HepG2 (cell line): ENCODE measurements around the gene JUND. TPM values are rescaled to one million over a fixed set of nuclear protein-coding genes. Genes with fewer than 3 reads are reported as not detected.

Experiments used
- ARNTL ChIP-seq: sonication (generic); formaldehyde crosslinking; IDR thresholded peaks from 2 replicates; pipeline ENCODE4 v1.4.0; 2020; ENCODE audit warnings: mild to moderate bottlenecking, missing genetic modification reagents
- CEBPG ChIP-seq: IDR thresholded peaks from 2 replicates; pipeline ENCODE4 v1.6.1; 2016
- EP300 ChIP-seq, 3 experiments: sonication (generic) in 1 of 3; formaldehyde crosslinking in 1 of 3; IDR thresholded peaks; 2 replicates each; pipeline versions ENCODE4 v1.5.1 to v1.6.1; 2011 to 2020; ENCODE audit warnings: low read depth in 2 of 3, low read length in 2 of 3, borderline replicate concordance in 1 of 3, improper control_type of control experiment in 1 of 3, mild to moderate bottlenecking in 1 of 3, missing genetic modification reagents in 1 of 3, moderate library complexity in 1 of 3
- FOSL1 ChIP-seq: sonication (generic); formaldehyde crosslinking; IDR thresholded peaks from 2 replicates; pipeline ENCODE4 v1.9.0; 2021; ENCODE audit warnings: missing genetic modification reagents, borderline replicate concordance
- HCFC1 ChIP-seq: fragments of 150-350 bp; IDR thresholded peaks from 2 replicates; pipeline ENCODE4 v1.6.1; 2014; ENCODE audit warnings: low read depth, low read length
- KLF11 ChIP-seq: IDR thresholded peaks from 2 replicates; pipeline ENCODE4 v1.6.1; 2016; ENCODE audit warnings: missing compliant biosample characterization
- MEF2D ChIP-seq: sonication (generic); formaldehyde crosslinking; IDR thresholded peaks from 2 replicates; pipeline ENCODE4 v1.5.1; 2020; ENCODE audit warnings: mild to moderate bottlenecking, missing genetic modification reagents
- NPAS2 ChIP-seq: sonication (generic); formaldehyde crosslinking; IDR thresholded peaks from 2 replicates; pipeline ENCODE4 v1.8.0; 2022; ENCODE audit warnings: mild to moderate bottlenecking, missing genetic modification reagents, borderline replicate concordance
- PHF21A ChIP-seq: sonication (generic); formaldehyde crosslinking; IDR thresholded peaks from 2 replicates; pipeline ENCODE4 v1.5.0; 2020; ENCODE audit warnings: mild to moderate bottlenecking, missing genetic modification reagents
- STAT5B ChIP-seq: sonication (generic); formaldehyde crosslinking; IDR thresholded peaks from 2 replicates; pipeline ENCODE4 v1.4.0; 2020; ENCODE audit warnings: missing genetic modification reagents
- TOE1 ChIP-seq: sonication (generic); formaldehyde crosslinking; IDR thresholded peaks from 2 replicates; pipeline ENCODE4 v1.4.0; 2020; ENCODE audit warnings: mild to moderate bottlenecking, missing genetic modification reagents
- ZNF530 ChIP-seq: sonication (generic); formaldehyde crosslinking; IDR thresholded peaks from 2 replicates; pipeline ENCODE4 v1.5.0; 2020; ENCODE audit warnings: low read depth, mild to moderate bottlenecking, missing genetic modification reagents
- ZNF746 ChIP-seq: sonication (generic); formaldehyde crosslinking; IDR thresholded peaks from 2 replicates; pipeline ENCODE4 v1.8.0; 2022; ENCODE audit warnings: mild to moderate bottlenecking, missing genetic modification reagents
- polyA plus RNA-seq, 8 experiments: library from polyadenylated mRNA; depleted of rRNA in 3 of 8; stranded (reverse) in 7 of 8; unstranded in 1 of 8; fragments of >200 nt; fragmentation: Illumina TruSeq in 4 of 8; extraction: Trizol in 4 of 8; gene quantifications; 2 replicates each; pipeline versions ENCODE4 v1.2.1 to v1.2.3, GENCODE V29; 2011 to 2016; ENCODE audit warnings: low read depth in 4 of 8, missing spikeins in 1 of 8, mixed read lengths in 1 of 8; ENCODE audit not compliant: insufficient read depth in 1 of 8
- total RNA-seq, 5 experiments: library from RNA; depleted of rRNA; stranded (reverse); fragments of >200 nt; fragmentation: Illumina TruSeq; extraction: Trizol; gene quantifications; 2 replicates each; pipeline ENCODE4 v1.2.3, GENCODE V29; 2016; ENCODE audit warnings: low read depth in 1 of 5
- TF ChIP-seq, protein P1 (sequence below): sonication (generic); formaldehyde crosslinking; IDR thresholded peaks from 2 replicates; pipeline ENCODE4 v1.8.0; 2022; ENCODE audit warnings: low read depth, missing genetic modification reagents
- TF ChIP-seq, protein P2 (sequence below): sonication (generic); formaldehyde crosslinking; conservative IDR thresholded peaks from 2 replicates; pipeline ENCODE4 v1.4.0; 2020; ENCODE audit warnings: missing genetic modification reagents
- TF ChIP-seq, protein P3 (sequence below): sonication (generic); formaldehyde crosslinking; IDR thresholded peaks from 2 replicates; pipeline ENCODE4 v1.5.0; 2020; ENCODE audit warnings: mild to moderate bottlenecking, missing genetic modification reagents
- TF ChIP-seq, protein P4 (sequence below): sonication (generic); formaldehyde crosslinking; IDR thresholded peaks from 2 replicates; pipeline ENCODE4 v1.4.0; 2020; ENCODE audit warnings: missing genetic modification reagents
- TF ChIP-seq, protein P5 (sequence below): sonication (generic); formaldehyde crosslinking; IDR thresholded peaks from 2 replicates; pipeline ENCODE4 v1.4.0; 2020; ENCODE audit warnings: missing genetic modification reagents
- TF ChIP-seq, protein P6 (sequence below): sonication (generic); formaldehyde crosslinking; IDR thresholded peaks from 2 replicates; pipeline ENCODE4 v1.8.0; 2022; ENCODE audit warnings: mild to moderate bottlenecking, missing genetic modification reagents

JUND gene
- total and polyA plus RNA-seq, 2 of the 13 experiments (the other 11 are each of a cell fraction or from before 2014, with no cell fraction given): 41.2 to 59.8 TPM

DNA sequence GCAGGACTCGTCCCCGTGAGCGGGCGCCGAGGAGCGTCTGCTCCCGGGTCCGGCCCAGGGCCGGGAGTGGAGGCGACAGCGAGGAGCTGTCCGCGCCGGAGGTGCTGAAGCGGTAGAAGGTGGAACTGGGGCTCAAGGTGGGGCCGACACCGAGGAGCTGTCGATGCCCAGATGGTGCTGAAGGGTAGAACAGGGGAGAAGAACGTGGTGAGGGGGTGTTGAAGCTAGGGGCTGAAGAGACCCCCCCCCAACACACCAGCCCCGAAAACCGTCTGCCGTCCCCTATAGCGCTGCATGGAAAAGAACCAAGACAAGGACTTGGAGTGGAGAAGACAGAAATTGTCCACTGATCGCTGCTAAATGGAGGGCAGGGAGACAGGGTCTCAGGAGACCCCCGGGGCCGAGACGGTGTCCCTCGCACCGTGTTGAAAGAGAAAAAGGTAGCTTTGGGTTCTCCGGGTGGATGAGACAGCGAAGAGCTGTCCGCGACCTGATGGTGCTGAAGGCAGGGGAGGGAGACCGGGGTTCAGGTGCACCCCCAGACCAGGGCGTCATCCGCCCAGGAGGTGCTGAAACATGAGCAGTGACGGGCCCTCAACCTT is 48.1 kb downstream of the JUND start (continued):
- peak; percentile 95 for TF ChIP-seq STAT5B (CRISPR knock-in tag)
- TF ChIP-seq, protein P1, sequence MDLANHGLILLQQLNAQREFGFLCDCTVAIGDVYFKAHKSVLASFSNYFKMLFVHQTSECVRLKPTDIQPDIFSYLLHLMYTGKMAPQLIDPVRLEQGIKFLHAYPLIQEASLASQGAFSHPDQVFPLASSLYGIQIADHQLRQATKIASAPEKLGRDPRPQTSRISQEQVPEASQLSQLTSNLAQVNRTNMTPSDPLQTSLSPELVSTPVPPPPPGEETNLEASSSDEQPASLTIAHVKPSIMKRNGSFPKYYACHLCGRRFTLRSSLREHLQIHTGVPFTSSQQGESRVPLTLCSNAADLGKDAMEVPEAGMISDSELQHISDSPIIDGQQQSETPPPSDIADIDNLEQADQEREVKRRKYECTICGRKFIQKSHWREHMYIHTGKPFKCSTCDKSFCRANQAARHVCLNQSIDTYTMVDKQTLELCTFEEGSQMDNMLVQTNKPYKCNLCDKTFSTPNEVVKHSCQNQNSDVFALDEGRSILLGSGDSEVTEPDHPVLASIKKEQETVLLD: peak; percentile 71
- TF ChIP-seq, protein P2, sequence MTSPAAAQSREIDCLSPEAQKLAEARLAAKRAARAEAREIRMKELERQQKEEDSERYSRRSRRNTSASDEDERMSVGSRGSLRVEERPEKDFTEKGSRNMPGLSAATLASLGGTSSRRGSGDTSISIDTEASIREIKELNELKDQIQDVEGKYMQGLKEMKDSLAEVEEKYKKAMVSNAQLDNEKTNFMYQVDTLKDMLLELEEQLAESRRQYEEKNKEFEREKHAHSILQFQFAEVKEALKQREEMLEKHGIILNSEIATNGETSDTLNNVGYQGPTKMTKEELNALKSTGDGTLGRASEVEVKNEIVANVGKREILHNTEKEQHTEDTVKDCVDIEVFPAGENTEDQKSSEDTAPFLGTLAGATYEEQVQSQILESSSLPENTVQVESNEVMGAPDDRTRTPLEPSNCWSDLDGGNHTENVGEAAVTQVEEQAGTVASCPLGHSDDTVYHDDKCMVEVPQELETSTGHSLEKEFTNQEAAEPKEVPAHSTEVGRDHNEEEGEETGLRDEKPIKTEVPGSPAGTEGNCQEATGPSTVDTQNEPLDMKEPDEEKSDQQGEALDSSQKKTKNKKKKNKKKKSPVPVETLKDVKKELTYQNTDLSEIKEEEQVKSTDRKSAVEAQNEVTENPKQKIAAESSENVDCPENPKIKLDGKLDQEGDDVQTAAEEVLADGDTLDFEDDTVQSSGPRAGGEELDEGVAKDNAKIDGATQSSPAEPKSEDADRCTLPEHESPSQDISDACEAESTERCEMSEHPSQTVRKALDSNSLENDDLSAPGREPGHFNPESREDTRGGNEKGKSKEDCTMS (CRISPR knock-in tag): peak; percentile 89; the same call in 1 of the 2 replicates
- TF ChIP-seq NPAS2 (CRISPR knock-in tag): no peak
- 0 out of 2 replicates have a peak, but pooled peaks have one; percentile 57 for TF ChIP-seq ARNTL (CRISPR knock-in tag)
- TF ChIP-seq, protein P3, sequence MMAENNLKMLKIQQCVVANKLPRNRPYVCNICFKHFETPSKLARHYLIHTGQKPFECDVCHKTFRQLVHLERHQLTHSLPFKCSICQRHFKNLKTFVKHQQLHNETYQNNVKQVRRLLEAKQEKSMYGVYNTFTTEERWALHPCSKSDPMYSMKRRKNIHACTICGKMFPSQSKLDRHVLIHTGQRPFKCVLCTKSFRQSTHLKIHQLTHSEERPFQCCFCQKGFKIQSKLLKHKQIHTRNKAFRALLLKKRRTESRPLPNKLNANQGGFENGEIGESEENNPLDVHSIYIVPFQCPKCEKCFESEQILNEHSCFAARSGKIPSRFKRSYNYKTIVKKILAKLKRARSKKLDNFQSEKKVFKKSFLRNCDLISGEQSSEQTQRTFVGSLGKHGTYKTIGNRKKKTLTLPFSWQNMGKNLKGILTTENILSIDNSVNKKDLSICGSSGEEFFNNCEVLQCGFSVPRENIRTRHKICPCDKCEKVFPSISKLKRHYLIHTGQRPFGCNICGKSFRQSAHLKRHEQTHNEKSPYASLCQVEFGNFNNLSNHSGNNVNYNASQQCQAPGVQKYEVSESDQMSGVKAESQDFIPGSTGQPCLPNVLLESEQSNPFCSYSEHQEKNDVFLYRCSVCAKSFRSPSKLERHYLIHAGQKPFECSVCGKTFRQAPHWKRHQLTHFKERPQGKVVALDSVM (CRISPR knock-in tag): peak; percentile 45; the same call in 1 of the 2 replicates
- TF ChIP-seq FOSL1 (CRISPR knock-in tag): no peak
- TF ChIP-seq TOE1 (CRISPR knock-in tag): no peak
- TF ChIP-seq ZNF530 (CRISPR knock-in tag): peak; percentile 94
- no peak for TF ChIP-seq PHF21A (CRISPR knock-in tag)
- peak; percentile 90 for TF ChIP-seq MEF2D (CRISPR knock-in tag)
- TF ChIP-seq, protein P4, sequence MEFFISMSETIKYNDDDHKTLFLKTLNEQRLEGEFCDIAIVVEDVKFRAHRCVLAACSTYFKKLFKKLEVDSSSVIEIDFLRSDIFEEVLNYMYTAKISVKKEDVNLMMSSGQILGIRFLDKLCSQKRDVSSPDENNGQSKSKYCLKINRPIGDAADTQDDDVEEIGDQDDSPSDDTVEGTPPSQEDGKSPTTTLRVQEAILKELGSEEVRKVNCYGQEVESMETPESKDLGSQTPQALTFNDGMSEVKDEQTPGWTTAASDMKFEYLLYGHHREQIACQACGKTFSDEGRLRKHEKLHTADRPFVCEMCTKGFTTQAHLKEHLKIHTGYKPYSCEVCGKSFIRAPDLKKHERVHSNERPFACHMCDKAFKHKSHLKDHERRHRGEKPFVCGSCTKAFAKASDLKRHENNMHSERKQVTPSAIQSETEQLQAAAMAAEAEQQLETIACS (CRISPR knock-in tag): no peak
- peak; percentile 98 for TF ChIP-seq KLF11 (CRISPR knock-in tag)
- TF ChIP-seq, protein P5, sequence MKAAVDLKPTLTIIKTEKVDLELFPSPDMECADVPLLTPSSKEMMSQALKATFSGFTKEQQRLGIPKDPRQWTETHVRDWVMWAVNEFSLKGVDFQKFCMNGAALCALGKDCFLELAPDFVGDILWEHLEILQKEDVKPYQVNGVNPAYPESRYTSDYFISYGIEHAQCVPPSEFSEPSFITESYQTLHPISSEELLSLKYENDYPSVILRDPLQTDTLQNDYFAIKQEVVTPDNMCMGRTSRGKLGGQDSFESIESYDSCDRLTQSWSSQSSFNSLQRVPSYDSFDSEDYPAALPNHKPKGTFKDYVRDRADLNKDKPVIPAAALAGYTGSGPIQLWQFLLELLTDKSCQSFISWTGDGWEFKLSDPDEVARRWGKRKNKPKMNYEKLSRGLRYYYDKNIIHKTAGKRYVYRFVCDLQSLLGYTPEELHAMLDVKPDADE: 0 out of 2 replicates have a peak, but pooled peaks have one; percentile 93
- no peak for TF ChIP-seq CEBPG (CRISPR knock-in tag)
- peak; percentile 68; the same call in 1 of the 2 replicates for TF ChIP-seq ZNF746 (CRISPR knock-in tag)
- TF ChIP-seq EP300 (IDR thresholded peaks at IDR 0.05; ENCODE audit: low read depth in 2 of 2, low read length in 2 of 2): no peak
- TF ChIP-seq EP300 (CRISPR knock-in tag; IDR thresholded peaks at IDR 0.05; ENCODE audit: borderline replicate concordance): no peak
- TF ChIP-seq, protein P6, sequence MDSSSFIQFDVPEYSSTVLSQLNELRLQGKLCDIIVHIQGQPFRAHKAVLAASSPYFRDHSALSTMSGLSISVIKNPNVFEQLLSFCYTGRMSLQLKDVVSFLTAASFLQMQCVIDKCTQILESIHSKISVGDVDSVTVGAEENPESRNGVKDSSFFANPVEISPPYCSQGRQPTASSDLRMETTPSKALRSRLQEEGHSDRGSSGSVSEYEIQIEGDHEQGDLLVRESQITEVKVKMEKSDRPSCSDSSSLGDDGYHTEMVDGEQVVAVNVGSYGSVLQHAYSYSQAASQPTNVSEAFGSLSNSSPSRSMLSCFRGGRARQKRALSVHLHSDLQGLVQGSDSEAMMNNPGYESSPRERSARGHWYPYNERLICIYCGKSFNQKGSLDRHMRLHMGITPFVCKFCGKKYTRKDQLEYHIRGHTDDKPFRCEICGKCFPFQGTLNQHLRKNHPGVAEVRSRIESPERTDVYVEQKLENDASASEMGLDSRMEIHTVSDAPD (CRISPR knock-in tag): no peak
- TF ChIP-seq HCFC1: no peak
